Neural progenitor cell (in vitro differentiated cells): Measurements from ENCODE around the gene CLECL1. TPM values are rescaled to one million over a fixed set of nuclear protein-coding genes. Genes with fewer than 3 reads are reported as not detected.

Experiments
- DNase-seq: peaks from one replicate; pipeline ENCODE4 v3.0.0-alpha.2; 2016; ENCODE audit warnings: low spot score
- H2AFZ ChIP-seq: fragments of 200-600 bp; sonication (generic); replicated peaks from 2 replicates; pipeline ENCODE4 v1.6.1; 2016; ENCODE audit warnings: antibody characterized with exemption
- H3F3A ChIP-seq: fragments of 200-600 bp; sonication (generic); 2 replicates; pipeline ENCODE4 v1.6.1; 2016; ENCODE audit warnings: antibody characterized with exemption, low read depth
- H3K27ac ChIP-seq: fragments of 200-600 bp; sonication (generic); 2 replicates; pipeline ENCODE4 v1.5.1; 2016; ENCODE audit warnings: mild to moderate bottlenecking
- H3K27me3 ChIP-seq: fragments of 200-600 bp; sonication (generic); 2 replicates; pipeline ENCODE4 v1.6.1; 2016; ENCODE audit warnings: mild to moderate bottlenecking, moderate library complexity
- H3K36me3 ChIP-seq: fragments of 200-600 bp; sonication (generic); 2 replicates; pipeline ENCODE4 v1.5.1; 2016
- H3K4me1 ChIP-seq: fragments of 200-600 bp; sonication (generic); 2 replicates; pipeline ENCODE4 v1.6.1; 2016; ENCODE audit warnings: mixed run types
- H3K4me2 ChIP-seq: fragments of 200-600 bp; sonication (generic); 2 replicates; pipeline ENCODE4 v1.6.1; 2016
- H3K4me3 ChIP-seq: fragments of 200-600 bp; sonication (generic); 2 replicates; pipeline ENCODE4 v1.5.1; 2016
- H3K79me2 ChIP-seq: fragments of 200-600 bp; sonication (generic); 2 replicates; pipeline ENCODE4 v1.6.1; 2016; ENCODE audit warnings: low read depth
- H3K9ac ChIP-seq: fragments of 200-600 bp; sonication (generic); 2 replicates; pipeline ENCODE4 v1.6.1; 2016
- H3K9me3 ChIP-seq: fragments of 200-600 bp; sonication (generic); 2 replicates; pipeline ENCODE4 v1.5.1; 2016; ENCODE audit warnings: low read depth
- H4K20me1 ChIP-seq: fragments of 200-600 bp; sonication (generic); 2 replicates; pipeline ENCODE4 v1.6.1; 2016; ENCODE audit warnings: low read depth
- H3K27ac Mint-ChIP-seq: 3 replicates; pipeline ENCODE4 v1.8.0; 2021; ENCODE audit warnings: mixed read lengths
- H3K27me3 Mint-ChIP-seq: 2 replicates; pipeline ENCODE4 v1.8.0; 2022; ENCODE audit warnings: low read depth, mild to moderate bottlenecking, inconsistent platforms, moderate library complexity, mixed read lengths; ENCODE audit not compliant: insufficient read depth
- H3K36me3 Mint-ChIP-seq: 3 replicates; pipeline ENCODE4 v1.8.0; 2021; ENCODE audit warnings: mixed read lengths
- H3K4me1 Mint-ChIP-seq: 3 replicates; pipeline ENCODE4 v1.8.0; 2021; ENCODE audit warnings: mixed read lengths
- H3K4me3 Mint-ChIP-seq: 3 replicates; pipeline ENCODE4 v1.8.0; 2021; ENCODE audit warnings: mild to moderate bottlenecking, moderate library complexity, mixed read lengths
- H3K9me3 Mint-ChIP-seq: 3 replicates; pipeline ENCODE4 v1.8.0; 2020; ENCODE audit warnings: mixed read lengths
- EZH2 ChIP-seq: fragments of 200-600 bp; sonication (generic); IDR thresholded peaks from 2 replicates; pipeline ENCODE4 v1.6.1; 2017; ENCODE audit warnings: antibody characterized with exemption, mild to moderate bottlenecking, moderate library complexity
- EZH2phosphoT487 ChIP-seq: fragments of 200-600 bp; sonication (generic); IDR thresholded peaks from 2 replicates; pipeline ENCODE4 v1.6.1; 2017; ENCODE audit warnings: antibody characterized with exemption
- total RNA-seq: library from RNA; depleted of rRNA; stranded (reverse); fragments of >200 nt; gene quantifications from 2 replicates; pipeline ENCODE4 v1.2.3, GENCODE V29; 2015; ENCODE audit warnings: low replicate concordance
- TF ChIP-seq, protein P1 (sequence below): fragments of 200-600 bp; sonication (generic); IDR thresholded peaks from 2 replicates; pipeline ENCODE4 v1.5.1; 2017; ENCODE audit warnings: antibody characterized with exemption, mild to moderate bottlenecking

The CLECL1 gene
- total RNA-seq, 1 donor from 2014 or later: not detected

DNA sequence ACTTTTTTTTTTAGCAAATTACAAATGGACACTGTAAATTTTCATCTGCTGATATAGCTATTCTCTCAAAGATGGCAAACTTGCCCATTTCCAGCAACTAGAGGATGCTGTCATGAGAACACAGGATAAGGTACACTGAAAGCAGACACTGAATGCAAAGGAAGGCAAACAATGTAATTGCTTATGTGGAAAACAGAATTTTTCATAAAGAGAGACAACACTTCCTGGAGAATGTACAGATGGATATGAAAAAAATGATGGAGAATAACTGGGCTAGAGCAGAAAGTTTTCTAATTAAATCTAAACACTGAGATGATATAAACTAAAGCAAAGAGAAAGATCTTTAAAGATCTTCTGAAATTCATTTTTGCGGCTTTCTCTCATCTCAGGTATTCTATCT lies 27.2 kb upstream of the CLECL1 start:
- no peaks in the 10 kb centered on the region for H3K36me3 ChIP-seq
- H3K27ac Mint-ChIP-seq: no peak overlapping the region
- H3K4me3 ChIP-seq: no peak overlapping the region
- TF ChIP-seq EZH2: no peak
- TF ChIP-seq, protein P1, sequence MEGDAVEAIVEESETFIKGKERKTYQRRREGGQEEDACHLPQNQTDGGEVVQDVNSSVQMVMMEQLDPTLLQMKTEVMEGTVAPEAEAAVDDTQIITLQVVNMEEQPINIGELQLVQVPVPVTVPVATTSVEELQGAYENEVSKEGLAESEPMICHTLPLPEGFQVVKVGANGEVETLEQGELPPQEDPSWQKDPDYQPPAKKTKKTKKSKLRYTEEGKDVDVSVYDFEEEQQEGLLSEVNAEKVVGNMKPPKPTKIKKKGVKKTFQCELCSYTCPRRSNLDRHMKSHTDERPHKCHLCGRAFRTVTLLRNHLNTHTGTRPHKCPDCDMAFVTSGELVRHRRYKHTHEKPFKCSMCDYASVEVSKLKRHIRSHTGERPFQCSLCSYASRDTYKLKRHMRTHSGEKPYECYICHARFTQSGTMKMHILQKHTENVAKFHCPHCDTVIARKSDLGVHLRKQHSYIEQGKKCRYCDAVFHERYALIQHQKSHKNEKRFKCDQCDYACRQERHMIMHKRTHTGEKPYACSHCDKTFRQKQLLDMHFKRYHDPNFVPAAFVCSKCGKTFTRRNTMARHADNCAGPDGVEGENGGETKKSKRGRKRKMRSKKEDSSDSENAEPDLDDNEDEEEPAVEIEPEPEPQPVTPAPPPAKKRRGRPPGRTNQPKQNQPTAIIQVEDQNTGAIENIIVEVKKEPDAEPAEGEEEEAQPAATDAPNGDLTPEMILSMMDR: no peak
- no peak for TF ChIP-seq EZH2phosphoT487
- no peak overlapping the region for H3K27ac ChIP-seq
- no peaks in the 10 kb centered on the region for H3F3A ChIP-seq
- H3K27me3 Mint-ChIP-seq: no peaks in the 10 kb centered on the region
- H3K9ac ChIP-seq: no peak overlapping the region
- H2AFZ ChIP-seq: no peak overlapping the region
- no peak for DNase-seq
- no peaks in the 10 kb centered on the region for H3K36me3 Mint-ChIP-seq
- no peaks in the 10 kb centered on the region for H3K27me3 ChIP-seq
- no peak overlapping the region for H3K4me2 ChIP-seq
- no peaks in the 10 kb centered on the region for H3K9me3 ChIP-seq
- peaks cover 7% of the 10 kb centered on the region for H3K4me1 Mint-ChIP-seq
- H4K20me1 ChIP-seq: no peaks in the 10 kb centered on the region
- H3K9me3 Mint-ChIP-seq: no peaks in the 10 kb centered on the region
- H3K4me1 ChIP-seq: peaks cover 9% of the 10 kb centered on the region
- H3K4me3 Mint-ChIP-seq: no peak overlapping the region
- H3K79me2 ChIP-seq: no peaks in the 10 kb centered on the region

DNA sequence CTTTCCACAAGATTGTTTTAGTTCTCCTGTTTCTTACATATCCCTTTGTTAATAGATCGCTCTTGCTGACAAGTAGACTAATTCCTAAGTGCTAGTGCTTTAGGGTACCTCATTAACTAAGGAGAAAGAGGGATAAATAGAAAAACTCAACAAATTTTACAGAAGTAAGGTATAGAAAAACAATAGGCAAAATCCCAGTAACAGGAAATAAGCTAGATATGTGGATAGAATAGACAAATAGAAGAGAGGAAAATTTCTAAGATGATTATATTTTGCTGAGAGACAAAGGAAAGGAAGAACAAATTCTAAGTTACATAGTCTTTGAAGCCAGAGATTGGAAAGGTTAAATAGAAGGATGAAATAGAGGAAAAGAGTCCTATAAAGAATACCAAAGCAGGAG lies 26.8 kb upstream of the CLECL1 start:
- Histone ChIP-seq H3K9ac (no peak overlapping the region), H3K27ac (no peak overlapping the region), H3K27me3 (no peaks in the 10 kb centered on the region), H2AFZ (no peak overlapping the region), H3K79me2 (no peaks in the 10 kb centered on the region), H3K4me3 (no peak overlapping the region), H4K20me1 (no peaks in the 10 kb centered on the region), H3F3A (no peaks in the 10 kb centered on the region), H3K9me3 (no peaks in the 10 kb centered on the region), H3K36me3 (no peaks in the 10 kb centered on the region), H3K4me1 (peaks cover 9% of the 10 kb centered on the region), H3K4me2 (no peak overlapping the region)
- Mint-ChIP-seq H3K27ac (no peak overlapping the region), H3K36me3 (no peaks in the 10 kb centered on the region), H3K9me3 (no peaks in the 10 kb centered on the region), H3K4me1 (peaks cover 7% of the 10 kb centered on the region), H3K4me3 (no peak overlapping the region), H3K27me3 (no peaks in the 10 kb centered on the region)
- no peak for DNase-seq
- TF ChIP-seq, protein P1: no peak
- TF ChIP-seq EZH2 (no peak), EZH2phosphoT487 (no peak)

DNA sequence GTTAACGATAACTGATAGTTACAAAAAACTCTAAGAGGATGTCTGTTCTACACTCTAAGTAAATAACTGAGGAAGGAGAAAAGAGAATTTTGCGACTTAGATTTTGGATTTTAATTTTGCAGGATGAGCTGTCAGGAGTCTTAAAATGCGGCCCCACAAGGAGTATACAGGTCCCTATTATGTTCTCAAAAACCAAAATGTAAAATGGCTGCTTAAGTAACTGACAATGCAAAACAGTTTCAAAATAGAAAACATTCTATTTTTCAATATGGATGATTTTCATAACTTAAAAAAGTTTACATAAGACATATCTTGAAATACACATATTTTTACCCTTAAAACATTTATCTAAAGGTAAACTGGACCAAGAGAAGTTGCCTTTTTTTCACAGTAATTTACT lies 25.2 kb upstream of the CLECL1 start:
- Mint-ChIP-seq H3K9me3 (no peaks in the 10 kb centered on the region), H3K4me1 (peaks cover 7% of the 10 kb centered on the region), H3K27ac (no peak overlapping the region), H3K4me3 (no peak overlapping the region), H3K36me3 (no peaks in the 10 kb centered on the region), H3K27me3 (no peaks in the 10 kb centered on the region)
- peaks cover 9% of the 10 kb centered on the region for H3K4me1 ChIP-seq
- H3K4me2 ChIP-seq: no peak overlapping the region
- H3K27ac ChIP-seq: no peak overlapping the region
- no peaks in the 10 kb centered on the region for H3K27me3 ChIP-seq
- DNase-seq: no peak
- H3K79me2 ChIP-seq: no peaks in the 10 kb centered on the region
- no peak overlapping the region for H3K4me3 ChIP-seq
- no peaks in the 10 kb centered on the region for H3F3A ChIP-seq
- H4K20me1 ChIP-seq: no peaks in the 10 kb centered on the region
- H3K9me3 ChIP-seq: no peaks in the 10 kb centered on the region
- TF ChIP-seq, protein P1: no peak
- TF ChIP-seq EZH2: no peak
- H2AFZ ChIP-seq: no peak overlapping the region
- no peak overlapping the region for H3K9ac ChIP-seq
- H3K36me3 ChIP-seq: no peaks in the 10 kb centered on the region
